Smooth muscle cell (in vitro differentiated cells): Measurements from ENCODE around the gene SPCS2. TPM values are rescaled to one million over a fixed set of nuclear protein-coding genes. Genes with fewer than 3 reads are reported as not detected.
"Not testable (repeated sequence)": the region's sequence is repeated elsewhere in the genome, so short reads cannot be mapped to it uniquely, and the experiment has no call there.

Source experiments
- DNase-seq: peaks from one replicate; lab custom pipeline; 2025; ENCODE audit not compliant: unreplicated experiment; lab: John Stamatoyannopoulos, UW
- H2AFZ ChIP-seq: fragments of 200-600 bp; sonication (generic); 2 replicates; pipeline ENCODE4 v1.6.0; 2016; ENCODE audit warnings: antibody characterized with exemption, low read depth, mild to moderate bottlenecking
- H3F3A ChIP-seq: fragments of 200-600 bp; sonication (generic); 2 replicates; pipeline ENCODE4 v1.6.0; 2017; ENCODE audit warnings: antibody characterized with exemption, low read depth
- H3K27ac ChIP-seq: fragments of 200-600 bp; sonication (generic); 2 replicates; pipeline ENCODE4 v1.5.1; 2016; ENCODE audit warnings: low read depth, mild to moderate bottlenecking
- H3K27me3 ChIP-seq: fragments of 200-600 bp; sonication (generic); 2 replicates; pipeline ENCODE4 v1.6.1; 2016; ENCODE audit warnings: low read depth, mild to moderate bottlenecking
- H3K36me3 ChIP-seq: fragments of 200-600 bp; sonication (generic); 2 replicates; pipeline ENCODE4 v1.5.1; 2016; ENCODE audit warnings: low read depth
- H3K4me1 ChIP-seq: fragments of 200-600 bp; sonication (generic); 2 replicates; pipeline ENCODE4 v1.5.1; 2016; ENCODE audit warnings: low read depth
- H3K4me2 ChIP-seq: fragments of 200-600 bp; sonication (generic); 2 replicates; pipeline ENCODE4 v1.6.0; 2016; ENCODE audit warnings: mild to moderate bottlenecking
- H3K4me3 ChIP-seq: fragments of 200-600 bp; sonication (generic); 2 replicates; pipeline ENCODE4 v1.5.1; 2016; ENCODE audit warnings: mild to moderate bottlenecking
- H3K79me2 ChIP-seq: fragments of 200-600 bp; sonication (generic); 2 replicates; pipeline ENCODE4 v1.6.0; 2016; ENCODE audit warnings: low read depth, mild to moderate bottlenecking
- H3K9ac ChIP-seq: fragments of 200-600 bp; sonication (generic); 2 replicates; pipeline ENCODE4 v1.6.0; 2016; ENCODE audit warnings: low read depth
- H3K9me3 ChIP-seq: fragments of 200-600 bp; sonication (generic); replicated peaks from 2 replicates; pipeline ENCODE4 v1.5.1; 2016; ENCODE audit warnings: low read depth
- H4K20me1 ChIP-seq: fragments of 200-600 bp; sonication (generic); 2 replicates; pipeline ENCODE4 v1.6.0; 2016; ENCODE audit warnings: low read depth
- CTCF ChIP-seq: fragments of 200-600 bp; sonication (generic); IDR thresholded peaks from 2 replicates; pipeline ENCODE4 v1.5.1; 2017; ENCODE audit warnings: borderline replicate concordance, mild to moderate bottlenecking, antibody characterized with exemption; ENCODE audit not compliant: insufficient read depth, poor library complexity, severe bottlenecking
- WGBS: methylation state at CpG from one replicate; pipeline ENCODE4 v1.1.7; 2016; ENCODE audit warnings: low lambda C conversion rate; 5-methylcytosine and 5-hydroxymethylcytosine counted together
- polyA plus RNA-seq: library from polyadenylated mRNA; unstranded; fragments of >200 nt; fragmentation: Nextera tagmentation; extraction: Ambion mirVana; gene quantifications from 2 replicates; pipeline ENCODE4 v1.2.1, GENCODE V29; 2016
- total RNA-seq: library from RNA; depleted of rRNA; stranded (reverse); fragments of >200 nt; gene quantifications from 2 replicates; pipeline ENCODE4 v1.2.3, GENCODE V29; 2014

The SPCS2 gene
- total and polyA plus RNA-seq, 2 experiments from 2014 or later, result 49.9 to 325 TPM

GRCh38 chr11:74954199-74954598 lies 5.1 kb downstream of the SPCS2 start:
- Histone ChIP-seq H3K36me3 (peaks cover 3% of the 10 kb centered on the region), H3K27ac (no peak overlapping the region), H4K20me1 (peaks cover 93% of the 10 kb centered on the region), H3K9ac (no peak overlapping the region), H3K4me3 (no peak overlapping the region), H3K79me2 (peaks cover 98% of the 10 kb centered on the region), H3K4me2 (no peak overlapping the region), H2AFZ (no peak overlapping the region), H3F3A (peaks cover 4% of the 10 kb centered on the region), H3K9me3 (no peaks in the 10 kb centered on the region), H3K27me3 (no peaks in the 10 kb centered on the region), H3K4me1 (peaks cover 21% of the 10 kb centered on the region)
- DNase-seq, result no peak
- WGBS, result 96% methylated on average over 1 of the region's 1 CpG
- TF ChIP-seq CTCF, result no peak

DNA sequence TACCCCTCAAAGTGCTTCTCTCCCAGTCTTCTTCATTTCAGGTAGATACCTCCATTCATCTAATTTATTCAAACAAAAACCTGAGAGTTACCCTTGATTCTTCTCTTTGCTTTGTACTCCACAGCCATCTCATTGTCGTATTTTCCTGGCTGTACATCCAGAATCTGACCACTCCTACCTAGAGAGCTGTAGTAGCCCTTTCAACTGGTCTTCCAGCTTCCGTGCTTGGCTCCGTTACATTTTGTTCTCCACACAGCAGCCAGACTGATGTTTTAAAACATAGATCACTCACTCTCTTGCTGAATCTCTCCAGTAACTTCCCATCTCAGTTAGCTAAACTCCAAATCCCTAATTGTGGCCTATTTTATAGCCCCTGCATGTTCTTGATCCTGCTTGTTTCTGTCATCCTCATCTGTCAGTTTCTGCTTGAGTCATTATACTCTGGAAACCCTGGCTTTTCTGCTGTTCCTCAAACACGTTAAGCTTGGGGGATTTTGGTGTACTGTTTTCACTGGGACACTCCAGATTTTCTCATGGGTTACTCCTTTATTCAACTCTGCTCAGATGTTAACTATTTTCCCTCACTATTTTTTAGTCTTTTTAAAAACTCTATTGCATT lies 7.4 kb downstream of the SPCS2 start:
- H3K4me3 ChIP-seq, result no peak overlapping the region
- no peak overlapping the region for H2AFZ ChIP-seq
- TF ChIP-seq CTCF, result no peak
- H3K27me3 ChIP-seq, result no peaks in the 10 kb centered on the region
- no peak for DNase-seq
- H3K9ac ChIP-seq, result no peak overlapping the region
- peaks cover 99% of the 10 kb centered on the region for H4K20me1 ChIP-seq
- peak overlapping the region; percentile 59 for H3K4me2 ChIP-seq
- H3K9me3 ChIP-seq, result no peaks in the 10 kb centered on the region
- H3K27ac ChIP-seq, result peak overlapping the region; percentile 72
- 27% methylated on average over 4 of the region's 4 CpGs for WGBS
- peaks cover 3% of the 10 kb centered on the region for H3K36me3 ChIP-seq
- H3K4me1 ChIP-seq, result peaks cover 9% of the 10 kb centered on the region
- H3K79me2 ChIP-seq, result peaks cover 98% of the 10 kb centered on the region
- peaks cover 4% of the 10 kb centered on the region for H3F3A ChIP-seq

- peaks cover 98% of the 10 kb centered on the region for H3K79me2 ChIP-seq
- H3K36me3 ChIP-seq, result peaks cover 3% of the 10 kb centered on the region
- H3K9me3 ChIP-seq, result no peaks in the 10 kb centered on the region
- no peak overlapping the region for H2AFZ ChIP-seq
- H3K4me2 ChIP-seq, result no peak overlapping the region
- no peak overlapping the region for H3K4me3 ChIP-seq
- WGBS, result 95% methylated on average over 1 of the region's 1 CpG
- no peak for TF ChIP-seq CTCF
- H3K27ac ChIP-seq, result no peak overlapping the region
- peaks cover 9% of the 10 kb centered on the region for H3K4me1 ChIP-seq
- H3K9ac ChIP-seq, result no peak overlapping the region
- peaks cover 4% of the 10 kb centered on the region for H3F3A ChIP-seq
- no peak for DNase-seq
- H3K27me3 ChIP-seq, result no peaks in the 10 kb centered on the region
- H4K20me1 ChIP-seq, result peaks cover 100% of the 10 kb centered on the region
Observed at GRCh38 chr11:74957937-74958629, 9.0 kb downstream of the SPCS2 start.

- H2AFZ ChIP-seq, H3K27me3 ChIP-seq, H3F3A ChIP-seq, H3K9ac ChIP-seq, H3K36me3 ChIP-seq, DNase-seq, H3K4me3 ChIP-seq, H3K9me3 ChIP-seq, H3K4me2 ChIP-seq, H3K4me1 ChIP-seq, H3K27ac ChIP-seq: not testable (repeated sequence)
- 94% methylated on average over 6 of the region's 6 CpGs for WGBS
- Histone ChIP-seq H3K79me2 (peaks cover 96% of the 10 kb centered on the region), H4K20me1 (peaks cover 100% of the 10 kb centered on the region)
Observed at GRCh38 chr11:74960128-74960527, 11.1 kb downstream of the SPCS2 start.
